ENCODE measurements around the gene SLX4IP.

The SLX4IP gene

DNA sequence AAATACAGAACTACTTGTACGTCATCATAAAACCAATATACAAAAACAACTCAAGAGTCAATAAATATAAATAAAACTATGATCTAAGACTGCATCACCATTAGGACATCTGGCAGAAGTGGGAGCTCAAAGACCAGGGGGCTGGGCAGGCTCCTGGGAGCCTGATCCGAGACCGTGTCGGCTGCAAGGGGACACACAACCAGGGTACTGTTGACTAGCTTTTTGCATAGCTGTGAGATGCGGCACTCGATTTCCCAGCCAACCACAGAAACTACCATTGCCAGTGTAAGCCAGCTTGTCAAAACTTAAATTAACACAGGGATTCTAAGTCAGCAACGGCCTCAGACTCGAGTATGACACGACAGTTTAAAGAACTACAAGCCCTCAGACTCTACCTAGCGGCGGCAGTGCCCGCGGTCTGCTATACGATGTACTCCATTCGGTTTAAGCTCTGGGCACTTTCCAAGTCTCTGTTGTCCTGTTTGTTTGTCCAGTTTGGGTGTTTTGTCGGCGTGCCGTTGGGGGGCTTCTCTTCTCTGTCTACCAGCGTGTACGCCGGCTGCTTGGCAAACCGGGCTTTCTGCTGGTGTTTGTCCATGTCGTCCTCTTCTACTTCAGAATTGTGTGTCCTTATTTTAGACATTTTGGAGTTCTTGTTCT, 204.1 kb downstream of the SLX4IP start:
- no peak for DNase-seq

DNA sequence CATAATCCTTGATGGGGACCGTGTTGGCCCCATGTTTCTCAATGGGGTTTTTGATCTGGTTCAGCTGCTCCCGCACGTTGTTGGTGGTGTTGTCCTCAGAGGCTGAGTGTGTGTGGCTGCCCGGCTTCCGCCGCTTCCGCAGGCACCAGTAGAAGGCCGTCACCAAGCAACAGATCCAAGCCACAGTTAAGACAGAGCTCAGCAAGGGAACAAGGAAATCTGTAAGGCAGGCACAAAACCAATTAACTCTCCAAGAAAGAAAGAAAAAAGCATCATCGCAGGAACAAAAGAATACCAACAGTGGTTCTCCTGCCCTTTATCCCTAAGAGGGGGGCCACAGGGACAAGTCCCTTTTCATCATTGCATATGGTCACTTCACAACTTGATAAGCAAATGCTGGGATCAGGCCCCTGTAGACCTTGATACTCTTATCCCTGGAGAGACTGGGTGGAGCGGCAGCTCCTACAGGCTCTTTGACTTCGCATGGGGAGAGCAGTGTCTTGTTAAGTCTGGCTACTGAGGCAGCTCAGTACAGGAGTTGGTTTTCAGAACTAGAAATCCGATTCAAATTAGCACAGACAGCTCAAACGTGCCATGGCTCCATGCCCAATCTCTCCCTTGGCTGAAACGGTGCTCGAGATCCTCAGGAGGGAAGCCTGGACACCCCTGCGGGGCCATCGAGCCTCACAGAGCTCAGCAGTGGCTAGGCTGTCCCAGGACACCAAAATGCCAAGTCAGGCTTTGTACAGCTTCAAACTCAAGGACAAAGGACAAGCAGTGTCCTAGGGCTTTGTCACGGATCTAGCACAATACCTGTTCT, 204.8 kb downstream of the SLX4IP start:
- DNase-seq: no peak

GRCh38 chr20:10640897-10641296, 205.8 kb downstream of the SLX4IP start:
- DNase-seq: no peak

- no peak for DNase-seq
Observed at GRCh38 chr20:10641467-10641866, 206.4 kb downstream of the SLX4IP start.

DNA sequence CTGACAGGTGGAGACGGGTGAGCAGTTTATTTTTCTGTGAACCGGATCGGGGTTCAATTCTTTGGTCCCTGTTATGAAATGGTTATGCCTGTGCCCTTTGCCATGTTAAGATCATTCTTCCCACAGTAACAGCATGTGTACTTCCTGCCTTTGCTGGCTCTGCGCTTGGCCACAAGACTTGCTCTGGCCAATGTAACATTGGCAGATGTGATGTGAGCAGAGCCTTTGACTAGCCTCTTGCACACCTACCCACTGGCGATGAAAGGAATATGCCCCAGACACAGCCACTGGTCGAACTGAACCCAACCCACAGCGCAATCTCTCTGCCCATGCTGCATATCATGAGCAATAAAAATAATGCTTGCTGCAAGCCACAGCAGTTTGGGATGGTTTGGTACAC, 206.8 kb downstream of the SLX4IP start:
- no peak for DNase-seq

- DNase-seq: no peak
Observed at GRCh38 chr20:10642856-10643559, 207.9 kb downstream of the SLX4IP start.

GRCh38 chr20:10643560-10643873, 208.4 kb downstream of the SLX4IP start:
- DNase-seq: no peak

GRCh38 chr20:10644458-10645204, 209.5 kb downstream of the SLX4IP start:
- no peak for DNase-seq

DNA sequence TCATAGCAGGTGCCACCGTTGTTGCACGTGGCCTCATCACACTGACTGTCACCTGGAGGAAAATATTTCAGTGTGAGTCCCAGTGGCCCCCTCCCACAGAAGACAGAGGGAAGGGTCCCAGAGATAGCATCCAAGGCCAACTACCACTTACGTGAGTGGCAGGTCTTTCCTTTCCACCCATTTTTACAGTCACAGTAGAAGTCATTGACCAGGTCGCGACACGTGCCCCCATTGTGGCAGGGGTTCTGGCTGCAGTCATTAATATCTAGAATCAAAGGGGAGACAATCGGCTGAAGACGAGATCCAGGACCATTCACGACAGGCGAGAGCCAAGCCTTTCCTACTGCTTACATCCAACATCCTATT, 210.1 kb downstream of the SLX4IP start:
- no peak for DNase-seq

- DNase-seq: no peak
Observed at GRCh38 chr20:10646006-10646405, 210.9 kb downstream of the SLX4IP start.

DNA sequence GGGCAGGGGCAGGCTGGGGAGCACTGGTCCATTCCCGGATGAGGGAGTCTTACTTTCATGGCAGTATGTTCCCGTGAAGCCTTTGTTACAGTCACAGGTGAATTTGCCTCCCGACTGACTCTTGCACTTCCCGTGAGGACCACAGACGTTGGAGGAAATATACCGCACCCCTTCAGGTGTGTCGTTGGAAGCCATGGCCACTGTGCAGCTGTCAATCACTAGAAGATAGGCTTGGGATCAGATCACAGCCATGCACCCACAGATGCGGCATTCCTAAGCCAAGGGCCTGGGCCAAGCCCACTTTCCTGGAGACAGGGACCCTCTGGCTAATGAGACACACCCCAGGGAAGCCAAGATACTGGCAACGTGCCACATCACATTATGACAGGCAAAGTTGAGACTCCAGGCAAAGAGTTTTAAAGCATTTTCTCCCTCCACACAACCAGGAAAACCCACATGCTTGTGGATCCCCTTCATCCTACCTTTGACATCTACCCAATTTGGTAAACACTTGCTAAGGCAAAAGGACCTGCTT, 211.8 kb downstream of the SLX4IP start:
- no peak for DNase-seq

GRCh38 chr20:10647471-10647870, 212.4 kb downstream of the SLX4IP start:
- DNase-seq: no peak

GRCh38 chr20:10647909-10648308, 212.8 kb downstream of the SLX4IP start:
- DNase-seq: no peak

GRCh38 chr20:10648651-10649050, 213.5 kb downstream of the SLX4IP start:
- no peak for DNase-seq

DNA sequence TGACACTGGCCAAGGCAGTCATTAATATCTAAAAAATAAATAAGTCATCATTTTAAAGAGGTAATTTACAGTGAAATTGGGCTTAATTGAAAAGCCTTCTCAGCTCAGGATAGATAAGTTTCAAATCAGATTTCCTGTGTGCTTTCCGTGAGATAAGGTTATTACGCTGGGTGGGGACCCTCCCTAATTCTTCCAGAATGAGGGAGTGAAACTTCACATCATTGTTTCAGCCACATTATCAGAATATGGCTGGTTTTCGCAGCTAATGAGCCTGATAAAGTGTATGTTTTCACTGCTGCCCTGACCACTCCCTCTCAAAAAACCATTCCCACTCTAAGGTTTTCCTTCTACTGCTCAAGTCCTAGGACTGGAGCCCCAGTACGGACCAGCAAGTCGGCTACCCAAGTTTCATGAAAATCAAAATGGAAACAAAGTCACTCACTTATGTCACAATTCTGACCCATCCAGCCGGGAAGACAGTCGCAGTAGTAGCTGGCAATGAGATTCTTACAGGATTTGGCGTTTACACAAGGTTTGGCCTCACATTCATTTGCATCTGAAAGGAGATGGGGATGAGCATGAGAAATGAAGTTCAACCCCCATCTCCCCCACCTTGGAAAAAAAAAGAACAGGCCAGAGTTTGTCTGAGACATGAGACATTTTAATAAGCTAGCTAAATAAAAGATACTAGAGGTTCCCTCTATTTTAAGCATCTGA, 214.1 kb downstream of the SLX4IP start:
- no peak for DNase-seq

- DNase-seq: no peak
Observed at GRCh38 chr20:10649797-10650160, 214.7 kb downstream of the SLX4IP start.

DNA sequence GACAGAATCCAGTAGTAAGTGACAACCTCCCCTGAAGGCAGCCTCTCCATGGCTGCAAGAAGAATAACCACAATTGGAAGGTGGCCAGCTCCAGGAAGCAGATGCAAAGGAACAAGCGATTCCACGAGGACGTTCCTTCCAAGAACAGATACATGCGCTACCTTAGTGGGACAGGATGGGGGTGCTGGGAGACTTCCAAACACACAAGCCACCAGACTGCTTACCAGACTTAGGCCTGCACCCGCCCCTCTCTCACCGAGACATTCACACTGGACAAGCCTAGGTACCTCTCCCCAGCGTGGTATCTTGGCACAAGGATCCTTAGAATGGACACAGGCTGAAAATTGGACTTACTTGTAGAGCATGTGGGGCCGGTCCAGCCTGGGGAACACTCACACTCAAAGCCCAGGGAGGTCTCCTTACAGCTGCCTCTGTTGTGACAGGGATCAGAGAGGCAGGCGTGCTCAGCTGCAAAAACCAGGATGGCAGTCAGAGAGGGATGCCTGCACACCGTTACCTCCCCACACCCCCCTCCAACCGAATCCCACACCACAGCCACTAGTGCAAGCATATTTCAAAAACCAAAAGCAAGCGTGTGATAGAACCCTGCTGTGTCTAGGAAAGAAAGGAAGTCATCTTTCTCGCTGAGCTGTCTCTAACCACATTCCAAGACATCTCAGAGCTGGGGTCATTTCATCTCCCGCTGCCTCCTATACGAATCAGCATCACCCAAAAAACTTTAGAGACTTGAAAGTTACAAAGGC, 216.3 kb downstream of the SLX4IP start:
- DNase-seq: no peak

DNA sequence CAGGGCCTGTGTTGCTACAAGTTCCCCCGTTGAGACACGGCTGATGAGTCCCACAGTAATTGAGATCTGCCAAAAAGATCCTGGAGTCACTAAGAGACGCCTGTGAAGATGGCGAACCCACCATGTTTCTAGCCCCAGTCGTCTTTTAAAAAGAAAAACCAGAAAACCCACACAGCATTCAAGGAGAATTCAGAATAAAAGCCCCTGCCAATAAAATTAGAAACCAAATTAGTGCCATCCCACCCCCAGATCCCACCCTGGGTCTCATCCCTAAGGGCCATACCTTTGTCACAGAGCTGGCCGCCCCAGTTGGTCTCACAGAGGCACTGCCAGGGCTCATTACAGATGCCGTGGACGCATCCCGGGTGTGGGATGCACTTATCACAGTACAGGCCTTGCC, 217.1 kb downstream of the SLX4IP start:
- DNase-seq: no peak

- DNase-seq: no peak
Observed at GRCh38 chr20:10652660-10653261, 217.7 kb downstream of the SLX4IP start.

DNA sequence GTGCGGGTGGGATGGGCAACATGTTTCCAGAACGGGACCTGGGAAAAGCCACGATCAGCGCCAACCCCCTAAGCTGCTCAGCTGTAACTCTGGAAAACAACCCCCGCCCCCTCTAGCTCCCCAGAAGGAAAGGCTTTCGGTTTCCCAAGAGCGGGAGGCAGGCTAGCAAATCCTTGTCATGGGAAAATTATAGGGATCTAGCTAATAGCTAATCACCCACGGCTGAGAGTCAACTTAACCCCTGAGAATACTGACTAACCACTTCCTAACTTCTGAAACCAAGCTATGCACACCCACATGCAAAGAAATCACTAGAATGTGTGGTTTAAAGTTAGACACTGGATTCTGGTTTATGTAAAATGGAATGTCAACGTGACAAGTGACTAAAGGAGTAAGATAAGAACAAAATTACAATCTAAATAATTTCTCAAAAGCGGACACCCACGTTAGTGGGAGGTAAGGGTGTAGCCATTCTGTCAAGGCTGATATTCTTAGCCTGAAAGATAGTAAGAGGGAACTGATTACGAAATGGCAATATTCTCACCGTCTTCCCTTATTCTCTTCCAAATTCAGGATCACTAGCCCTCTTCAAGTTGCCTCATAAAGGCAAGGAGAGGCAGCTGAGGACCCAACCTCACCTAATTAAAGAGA, 218.6 kb downstream of the SLX4IP start:
- DNase-seq: no peak

- no peak for DNase-seq
Observed at GRCh38 chr20:10654250-10654610, 219.1 kb downstream of the SLX4IP start.
